ENCODE data around the gene KIRREL3.

The KIRREL3 gene

DNA sequence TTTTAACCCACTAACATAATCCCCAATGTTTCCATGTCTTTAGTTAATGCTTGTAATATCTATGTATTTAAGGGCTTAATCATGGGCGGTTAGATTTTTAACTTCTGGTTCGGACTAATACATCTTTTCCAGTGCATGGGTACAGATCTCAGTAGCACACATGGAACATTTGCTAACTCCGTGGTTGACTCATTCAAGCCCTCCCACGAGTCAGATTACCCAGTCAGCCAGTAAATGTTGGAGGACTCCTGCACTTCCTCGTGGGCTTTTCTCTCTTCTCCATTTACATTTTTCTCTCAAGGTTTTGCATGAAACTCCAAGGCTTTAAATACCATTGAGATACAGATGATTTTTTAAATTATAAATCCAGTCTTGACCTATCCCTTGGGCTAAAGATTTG is 331.2 kb downstream of the KIRREL3 start:
- no peak for DNase-seq (ENCODE audit: low spot score)

- no peak for DNase-seq (ENCODE audit: low spot score)
Observed at GRCh38 chr11:126664643-126665042, 335.9 kb downstream of the KIRREL3 start.

- no peak for DNase-seq (ENCODE audit: low spot score)
Observed at GRCh38 chr11:126663749-126664592, 336.6 kb downstream of the KIRREL3 start.

DNA sequence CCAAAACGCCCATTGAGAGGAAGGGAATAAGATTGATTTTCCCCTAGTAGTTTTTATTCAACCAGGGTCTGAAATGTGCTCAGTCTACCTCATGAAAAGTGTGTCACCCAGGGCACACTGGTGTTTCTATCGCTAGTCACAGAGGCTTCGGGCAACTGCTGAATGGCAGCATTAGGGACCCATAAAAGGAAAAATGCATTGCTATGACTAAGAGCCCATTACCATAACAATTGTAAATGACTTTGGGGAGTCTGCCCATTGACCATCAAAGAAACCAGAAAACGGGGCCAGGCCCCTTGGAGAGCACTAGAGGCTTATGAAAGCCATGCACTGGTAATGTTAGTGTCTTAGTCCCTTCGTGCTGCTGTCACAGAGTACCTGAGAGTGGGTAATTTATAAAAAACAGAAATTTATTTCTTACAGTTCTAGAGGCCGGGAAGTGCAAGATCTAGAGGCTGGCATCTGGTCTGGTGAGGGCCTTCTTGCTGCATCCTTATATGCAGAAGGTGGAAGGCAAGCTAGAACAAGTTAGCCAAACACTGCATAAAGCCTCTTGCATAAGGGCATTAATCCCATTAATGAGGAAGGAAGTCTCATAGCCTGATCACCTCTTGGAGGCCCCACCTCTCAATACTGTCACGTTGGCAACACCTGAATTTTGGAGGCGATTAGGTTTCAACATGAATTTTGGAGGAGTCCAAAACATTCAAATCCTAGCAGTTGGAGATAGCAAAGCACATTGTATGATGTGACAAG is 338.4 kb downstream of the KIRREL3 start:
- no peak for DNase-seq (ENCODE audit: low spot score)

DNA sequence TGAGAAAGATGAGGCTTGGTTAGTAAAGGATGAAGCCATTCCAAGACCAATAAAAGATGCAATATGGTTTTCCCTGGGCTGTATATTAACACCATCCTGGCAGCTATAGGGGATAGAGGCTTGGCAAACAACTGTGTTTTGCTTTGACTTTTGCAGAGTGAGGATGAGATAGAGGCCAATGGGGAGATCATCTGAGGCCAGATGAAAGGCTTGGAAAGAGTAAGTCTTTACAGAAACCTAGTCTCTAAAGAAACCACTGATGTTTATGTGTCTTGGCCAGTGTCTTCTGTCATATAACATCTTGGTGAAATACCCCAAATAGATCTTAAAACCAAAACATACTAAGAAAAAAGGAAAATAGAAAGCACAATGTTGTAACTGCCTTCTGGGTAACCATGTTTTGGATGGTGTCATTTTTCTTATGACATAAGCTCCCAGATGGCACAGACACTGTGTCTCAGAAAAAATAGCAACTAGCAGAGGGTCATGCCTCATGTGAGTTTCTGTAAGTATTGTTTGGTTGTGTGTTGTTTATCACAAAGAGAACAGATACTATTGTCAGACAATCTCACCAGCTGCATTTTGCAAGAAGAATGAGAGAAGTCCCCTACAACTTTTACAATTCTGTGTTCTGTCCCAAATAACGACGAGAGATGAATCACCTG is 339.7 kb downstream of the KIRREL3 start:
- no peak for DNase-seq (ENCODE audit: low spot score)

DNA sequence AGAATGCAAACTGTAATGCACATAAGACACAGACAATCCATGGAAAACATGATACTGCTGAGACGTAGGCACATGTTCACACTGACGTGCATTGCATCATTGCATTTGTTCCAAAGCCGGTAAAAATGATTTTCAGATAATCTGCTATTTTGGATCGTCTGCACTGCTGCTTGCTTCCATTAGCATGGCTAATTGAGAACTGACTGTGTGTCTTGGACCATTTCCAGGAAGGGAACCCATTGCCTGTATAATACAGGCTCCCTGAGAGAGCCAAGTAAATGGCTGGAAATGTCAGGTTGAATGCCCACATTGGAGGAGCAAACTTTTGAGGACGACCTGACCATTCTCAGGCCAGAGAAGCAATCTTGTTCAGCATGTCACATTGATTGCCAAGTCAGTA is 340.2 kb downstream of the KIRREL3 start:
- DNase-seq (ENCODE audit: low spot score) = no peak

DNA sequence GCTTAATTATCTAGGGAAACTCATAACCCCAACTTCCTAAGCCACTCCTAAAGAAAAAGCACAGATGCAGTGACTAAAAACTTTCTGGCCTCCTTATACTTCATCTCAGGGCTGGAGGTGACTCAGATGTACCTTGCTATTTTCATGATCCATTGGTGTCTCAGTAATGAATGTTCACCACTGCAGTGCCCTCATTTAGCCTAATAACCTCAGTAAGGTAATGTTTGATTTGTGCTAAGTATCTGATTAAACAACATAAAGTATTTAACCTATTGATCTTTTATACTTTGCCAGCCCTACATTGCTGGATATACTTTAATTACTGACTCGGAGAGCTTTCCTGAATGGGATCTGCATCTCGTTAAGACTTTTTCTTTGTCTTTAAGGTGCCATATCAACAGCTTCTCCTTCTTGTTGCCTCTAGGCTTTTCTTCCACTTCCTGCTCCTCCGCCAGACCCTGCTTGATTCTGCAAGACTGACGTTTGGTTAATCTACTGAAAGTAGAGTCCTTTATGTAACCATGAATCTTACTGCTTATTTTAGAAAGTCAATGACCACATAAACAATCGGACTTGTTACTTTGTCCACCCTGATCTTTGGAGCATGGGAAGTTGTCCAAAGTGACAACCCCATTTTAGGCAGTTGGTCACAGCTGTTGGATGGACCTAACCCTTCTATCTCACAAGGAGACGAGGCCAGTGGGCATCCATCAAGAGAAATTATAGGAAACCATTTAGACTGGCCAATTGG is 342.1 kb downstream of the KIRREL3 start:
- no peak for DNase-seq (ENCODE audit: low spot score)

GRCh38 chr11:126655807-126656128 is 344.8 kb downstream of the KIRREL3 start:
- no peak for DNase-seq (ENCODE audit: low spot score)

GRCh38 chr11:126654886-126655806 is 345.4 kb downstream of the KIRREL3 start:
- DNase-seq (ENCODE audit: low spot score) = no peak

- DNase-seq (ENCODE audit: low spot score) = no peak
Observed at GRCh38 chr11:126653040-126653439, 347.5 kb downstream of the KIRREL3 start.

DNA sequence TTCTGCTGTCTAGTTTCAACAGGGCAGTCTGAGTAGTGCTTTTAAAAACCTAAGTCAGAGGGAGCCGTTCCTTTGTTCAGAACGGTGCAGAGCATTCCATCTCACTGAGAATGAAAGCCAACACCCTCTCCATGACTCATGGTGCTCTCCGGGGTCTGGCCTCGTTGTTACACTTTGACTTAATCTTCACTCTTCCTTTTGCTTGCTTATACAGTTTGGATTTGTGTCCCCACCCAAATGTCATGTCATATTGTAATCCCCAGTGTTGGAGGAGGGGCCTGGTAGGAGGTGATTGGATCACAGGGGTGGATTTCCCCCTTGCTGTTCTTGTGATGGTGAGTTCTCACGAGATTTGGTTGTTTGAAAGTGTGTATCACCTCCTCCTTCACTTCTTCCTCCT is 352.8 kb downstream of the KIRREL3 start:
- no peak for DNase-seq (ENCODE audit: low spot score)

GRCh38 chr11:126646701-126647557 is 353.6 kb downstream of the KIRREL3 start:
- DNase-seq (ENCODE audit: low spot score) = no peak

- no peak for DNase-seq (ENCODE audit: low spot score)
Observed at GRCh38 chr11:126645186-126645585, 355.4 kb downstream of the KIRREL3 start.

DNA sequence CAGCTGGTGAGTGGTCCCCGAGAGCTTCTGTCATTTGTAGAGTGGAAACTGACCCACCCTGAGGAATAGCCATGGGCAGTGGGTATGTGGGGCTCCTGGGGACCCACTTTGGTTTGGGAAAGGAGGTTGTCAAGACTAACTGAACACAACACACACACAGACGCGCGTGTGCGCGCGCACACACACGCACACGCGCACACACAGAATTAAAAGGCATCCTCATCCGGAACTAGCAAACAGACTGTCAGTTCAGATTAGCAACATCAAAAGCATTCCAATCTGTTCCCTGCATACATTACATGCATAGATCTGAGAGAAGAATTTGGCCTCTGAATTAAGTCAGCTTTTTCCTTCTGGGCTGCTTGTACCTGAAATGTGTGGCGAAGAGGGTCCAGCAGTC is 360.4 kb downstream of the KIRREL3 start:
- DNase-seq (ENCODE audit: low spot score) = no peak

DNA sequence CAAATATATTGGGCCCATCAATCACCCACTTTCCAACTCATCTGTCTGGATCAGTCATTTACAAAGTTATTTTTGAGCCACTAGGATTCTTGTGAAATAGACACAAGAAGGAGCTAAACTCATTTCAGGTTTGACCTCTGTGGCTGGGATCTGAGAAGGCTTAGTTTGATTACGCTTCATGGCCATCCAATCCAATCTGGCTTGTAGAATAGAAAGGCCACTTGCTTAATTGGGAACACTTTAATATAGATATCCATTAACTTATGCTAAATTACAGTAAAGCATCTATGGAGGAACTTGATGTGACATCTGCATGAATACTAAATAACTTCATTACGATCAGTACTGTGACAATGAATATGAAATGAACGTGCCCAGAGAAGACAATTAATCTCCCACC is 360.9 kb downstream of the KIRREL3 start:
- DNase-seq (ENCODE audit: low spot score) = no peak

DNA sequence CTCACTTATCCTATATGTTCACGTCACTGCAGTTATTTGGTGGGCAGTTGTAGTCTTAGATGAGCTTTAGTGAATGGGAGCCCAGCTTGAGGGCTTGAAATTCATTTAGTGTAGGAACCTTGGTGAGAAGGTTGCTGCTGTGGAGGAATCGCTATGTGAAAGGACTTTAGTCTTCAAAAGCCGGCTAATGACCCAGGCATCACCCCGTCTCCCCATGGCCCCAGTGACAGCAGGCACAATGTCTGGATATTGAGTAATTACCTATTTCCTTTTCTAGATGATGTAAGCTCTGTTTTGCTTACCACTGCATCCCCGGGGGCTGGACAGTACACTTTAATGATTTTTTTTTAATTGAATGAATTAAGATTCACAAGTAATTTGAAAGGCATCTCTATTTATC is 361.9 kb downstream of the KIRREL3 start:
- no peak for DNase-seq (ENCODE audit: low spot score)

- no peak for DNase-seq (ENCODE audit: low spot score)
Observed at GRCh38 chr11:126637795-126638175, 362.8 kb downstream of the KIRREL3 start.

DNA sequence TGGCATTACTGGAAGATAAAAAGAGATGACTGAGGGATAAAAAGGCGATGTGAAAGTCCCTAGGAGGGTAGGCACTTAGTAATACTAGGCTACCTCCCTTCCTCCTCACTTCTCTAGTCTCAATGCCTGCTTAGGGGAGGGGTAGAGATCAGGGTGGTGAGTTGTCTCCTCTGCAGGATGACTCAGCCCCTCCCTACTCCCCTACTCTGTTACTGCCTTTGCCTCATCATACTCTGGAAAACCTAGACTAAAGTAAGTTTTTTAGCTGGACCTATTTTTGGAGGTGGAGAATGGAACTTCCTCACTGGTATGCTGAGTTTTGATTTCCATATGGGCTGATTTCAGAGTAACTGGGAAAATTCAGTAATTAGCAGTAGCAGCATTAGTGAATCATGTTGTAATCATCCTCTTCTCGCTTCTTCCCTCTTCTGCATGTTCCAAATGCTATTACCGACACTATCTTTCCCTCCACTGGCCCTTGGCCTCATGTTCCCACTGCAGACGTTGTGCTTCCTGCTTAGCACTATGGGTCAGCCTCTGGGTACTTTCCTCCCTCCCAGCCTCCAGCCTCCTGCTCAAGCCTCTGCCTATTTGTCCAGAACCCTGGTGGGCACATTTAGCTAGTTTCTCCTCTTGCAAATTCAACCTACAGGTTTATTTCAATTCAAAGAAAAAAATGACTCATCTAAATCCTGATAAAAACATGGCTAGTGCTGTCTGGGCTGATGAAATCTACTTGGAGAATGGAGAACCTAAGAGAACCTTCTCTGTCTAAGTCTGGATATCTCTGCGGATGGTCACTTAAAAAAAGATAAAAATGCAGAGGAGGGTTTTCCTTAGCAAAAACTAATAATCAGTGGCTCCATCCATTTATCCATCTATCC is 363.4 kb downstream of the KIRREL3 start:
- no peak for DNase-seq (ENCODE audit: low spot score)

DNA sequence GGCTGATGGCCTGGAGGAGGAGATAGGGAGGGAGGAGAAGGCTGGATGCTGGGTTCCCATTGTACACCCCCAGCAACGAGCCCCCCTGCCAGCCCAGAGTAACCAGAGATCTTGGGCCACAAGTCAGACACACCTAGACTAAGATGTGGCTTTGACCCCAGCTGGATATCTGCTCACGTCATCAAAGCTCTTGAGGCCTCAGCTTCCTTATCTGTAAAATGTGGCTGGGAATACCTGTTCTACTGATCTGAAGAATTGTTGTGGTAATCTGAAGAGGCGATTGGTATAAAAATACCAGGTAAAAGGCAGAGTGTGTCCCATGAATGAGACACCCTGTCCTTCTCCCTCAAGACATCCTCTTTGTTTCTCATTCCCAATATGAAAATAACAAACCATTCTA is 365.1 kb downstream of the KIRREL3 start:
- no peak for DNase-seq (ENCODE audit: low spot score)
